Measurements from ENCODE around the gene CHEK1.
"Not testable (repeated sequence)": the region's sequence is repeated elsewhere in the genome, so short reads cannot be mapped to it uniquely, and the experiment has no call there.

CHEK1 gene

GRCh38 chr11:125701858-125702621 lies 77.1 kb downstream of the CHEK1 start:
- no peak for DNase-seq

- not testable (repeated sequence) for DNase-seq
These were observed 79.7 kb downstream of the CHEK1 start for GRCh38 chr11:125704686-125705085.

GRCh38 chr11:125720781-125721180 lies 95.8 kb downstream of the CHEK1 start:
- no peak for DNase-seq

- DNase-seq = no peak
These were observed 99.2 kb downstream of the CHEK1 start for GRCh38 chr11:125724125-125724524.

All from activated CD4-positive, alpha-beta T cell treated with anti-CD3 and anti-CD28 coated beads for 4 hours (primary cell).